Muscle layer of duodenum (tissue), 2 donors: ENCODE results near the gene PTPN6.

Experiments
- H3K27ac ChIP-seq: one replicate; pipeline ENCODE4 v1.7.0; 2013; ENCODE audit warnings: mild to moderate bottlenecking, low read length
- H3K27me3 ChIP-seq: one replicate; pipeline ENCODE4 v1.7.0; 2013; ENCODE audit warnings: low read depth, mild to moderate bottlenecking, control low read depth, low read length
- H3K36me3 ChIP-seq, 2 donors: one replicate each; pipeline ENCODE4 v1.7.0; 2013; ENCODE audit warnings: low read length in 2 of 2, control low read depth in 1 of 2, mild to moderate bottlenecking in 1 of 2; ENCODE audit not compliant: insufficient read depth in 2 of 2, control insufficient read depth in 1 of 2
- H3K4me1 ChIP-seq, 2 donors: one replicate each; pipeline ENCODE4 v1.7.0; 2013; ENCODE audit warnings: low read length in 2 of 2, mild to moderate bottlenecking in 2 of 2, control low read depth in 1 of 2, moderate library complexity in 1 of 2; ENCODE audit not compliant: insufficient read depth in 2 of 2, control insufficient read depth in 1 of 2
- H3K4me3 ChIP-seq, 2 donors: one replicate each; pipeline ENCODE4 v1.7.0; 2013; ENCODE audit warnings: low read length in 2 of 2, low read depth in 1 of 2, mild to moderate bottlenecking in 1 of 2
- H3K9me3 ChIP-seq, 2 donors: one replicate each; pipeline ENCODE4 v1.7.0; 2013; ENCODE audit warnings: low read length in 2 of 2, control low read depth in 1 of 2, mild to moderate bottlenecking in 1 of 2; ENCODE audit not compliant: control insufficient read depth in 1 of 2
- donor health status: healthy.

The PTPN6 gene

DNA sequence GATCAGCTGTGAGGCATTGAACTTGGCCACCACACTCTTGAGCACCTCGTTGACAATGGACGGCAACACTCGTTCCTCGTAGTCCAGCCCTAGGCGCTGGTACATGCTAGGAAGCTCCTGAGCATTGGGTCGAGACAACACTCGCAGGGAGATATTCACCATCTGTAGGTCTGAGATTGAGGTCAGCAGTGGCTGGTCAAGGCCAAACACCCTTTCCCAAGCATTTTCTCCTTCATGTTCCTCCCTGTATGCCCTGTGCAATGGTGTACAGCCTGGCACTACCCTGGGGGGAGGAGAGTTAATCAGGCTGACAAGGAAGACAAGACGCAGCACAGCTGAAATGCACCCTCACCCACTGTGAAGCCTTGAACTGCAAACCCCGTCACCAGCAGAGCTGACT lies 17.3 kb downstream of the PTPN6 start:
- Histone ChIP-seq H3K4me1 (peaks cover 14 to 41% of the 10 kb centered on the region in 2 donors), H3K4me3 (peak overlapping the region in 1 of 2 donors; percentile 82), H3K9me3 (no peaks in the 10 kb centered on the region), H3K27me3 (no peaks in the 10 kb centered on the region), H3K27ac (no peak overlapping the region), H3K36me3 (peaks cover 34 to 42% of the 10 kb centered on the region in 2 donors)

- peaks cover 43 to 54% of the 10 kb centered on the region in 2 donors for H3K36me3 ChIP-seq
Measured at GRCh38 chr12:6970096-6970527, 19.0 kb downstream of the PTPN6 start.

GRCh38 chr12:6974180-6974579 lies 23.0 kb downstream of the PTPN6 start:
- Histone ChIP-seq H3K9me3 (no peaks in the 10 kb centered on the region), H3K4me3 (no peak overlapping the region), H3K27ac (no peak overlapping the region), H3K27me3 (no peaks in the 10 kb centered on the region), H3K36me3 (peaks cover 43 to 53% of the 10 kb centered on the region in 2 donors), H3K4me1 (peaks cover 10 to 20% of the 10 kb centered on the region in 2 donors)

More at GRCh38 chr12:6970096-6970527, 19.0 kb downstream of the PTPN6 start:
- H3K27ac ChIP-seq = peak overlapping the region; percentile 97
- no peaks in the 10 kb centered on the region for H3K9me3 ChIP-seq
- H3K27me3 ChIP-seq = no peaks in the 10 kb centered on the region
- H3K4me1 ChIP-seq = peaks cover 14 to 30% of the 10 kb centered on the region in 2 donors
- peak overlapping the region; percentile 82 to 100 for H3K4me3 ChIP-seq

GRCh38 chr12:6975297-6976032 lies 24.3 kb downstream of the PTPN6 start:
- Histone ChIP-seq H3K27me3 (no peaks in the 10 kb centered on the region), H3K27ac (no peak overlapping the region), H3K36me3 (peaks cover 49 to 63% of the 10 kb centered on the region in 2 donors), H3K4me1 (peaks cover 7 to 10% of the 10 kb centered on the region in 2 donors), H3K4me3 (no peak overlapping the region), H3K9me3 (no peaks in the 10 kb centered on the region)

GRCh38 chr12:6977653-6978052 lies 26.5 kb downstream of the PTPN6 start:
- no peaks in the 10 kb centered on the region for H3K4me1 ChIP-seq
- no peaks in the 10 kb centered on the region for H3K9me3 ChIP-seq
- no peaks in the 10 kb centered on the region for H3K27me3 ChIP-seq
- H3K27ac ChIP-seq = no peak overlapping the region
- no peak overlapping the region for H3K4me3 ChIP-seq
- H3K36me3 ChIP-seq = peaks cover 66 to 84% of the 10 kb centered on the region in 2 donors

- Histone ChIP-seq H3K4me1 (no peaks in the 10 kb centered on the region), H3K36me3 (peaks cover 67 to 86% of the 10 kb centered on the region in 2 donors), H3K27ac (no peak overlapping the region), H3K4me3 (no peak overlapping the region), H3K27me3 (no peaks in the 10 kb centered on the region), H3K9me3 (no peaks in the 10 kb centered on the region)
Measured at GRCh38 chr12:6978188-6978587, 27.0 kb downstream of the PTPN6 start.

- no peak overlapping the region for H3K4me3 ChIP-seq
- H3K36me3 ChIP-seq = peaks cover 71 to 88% of the 10 kb centered on the region in 2 donors
- no peaks in the 10 kb centered on the region for H3K27me3 ChIP-seq
- no peaks in the 10 kb centered on the region for H3K9me3 ChIP-seq
- no peak overlapping the region for H3K27ac ChIP-seq
- no peaks in the 10 kb centered on the region for H3K4me1 ChIP-seq
Measured at GRCh38 chr12:6978611-6979011, 27.5 kb downstream of the PTPN6 start.

DNA sequence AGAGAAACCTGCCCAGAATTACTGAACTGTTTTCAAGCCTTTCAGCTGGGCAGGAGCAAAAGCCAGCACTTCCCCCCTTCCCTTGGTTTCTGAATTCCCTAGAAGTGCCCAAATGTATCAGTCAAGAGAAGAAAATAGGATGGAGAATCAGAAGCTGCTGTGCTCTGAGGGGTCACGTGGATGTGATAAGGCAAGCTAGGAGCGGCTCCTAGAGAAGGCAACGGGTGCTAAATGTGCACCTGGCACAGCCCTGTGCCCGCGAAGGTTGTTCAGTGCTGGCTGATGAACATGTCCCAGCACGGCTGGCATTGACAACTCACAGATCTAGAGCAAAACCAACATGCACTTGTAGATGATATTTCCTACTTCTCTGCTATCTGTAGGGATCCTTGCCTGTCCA lies 27.9 kb downstream of the PTPN6 start:
- Histone ChIP-seq H3K36me3 (peaks cover 73 to 87% of the 10 kb centered on the region in 2 donors), H3K9me3 (no peaks in the 10 kb centered on the region), H3K4me1 (no peaks in the 10 kb centered on the region), H3K27me3 (no peaks in the 10 kb centered on the region), H3K27ac (no peak overlapping the region), H3K4me3 (no peak overlapping the region)

- Histone ChIP-seq H3K27me3 (no peaks in the 10 kb centered on the region), H3K4me3 (no peak overlapping the region), H3K4me1 (no peaks in the 10 kb centered on the region), H3K9me3 (no peaks in the 10 kb centered on the region), H3K27ac (no peak overlapping the region), H3K36me3 (peaks cover 73 to 83% of the 10 kb centered on the region in 2 donors)
Measured at GRCh38 chr12:6979453-6979852, 28.3 kb downstream of the PTPN6 start.

- Histone ChIP-seq H3K4me1 (no peaks in the 10 kb centered on the region), H3K36me3 (peaks cover 70 to 80% of the 10 kb centered on the region in 2 donors), H3K4me3 (no peak overlapping the region), H3K27ac (no peak overlapping the region), H3K27me3 (no peaks in the 10 kb centered on the region), H3K9me3 (no peaks in the 10 kb centered on the region)
Measured at GRCh38 chr12:6980075-6980474, 28.9 kb downstream of the PTPN6 start.

DNA sequence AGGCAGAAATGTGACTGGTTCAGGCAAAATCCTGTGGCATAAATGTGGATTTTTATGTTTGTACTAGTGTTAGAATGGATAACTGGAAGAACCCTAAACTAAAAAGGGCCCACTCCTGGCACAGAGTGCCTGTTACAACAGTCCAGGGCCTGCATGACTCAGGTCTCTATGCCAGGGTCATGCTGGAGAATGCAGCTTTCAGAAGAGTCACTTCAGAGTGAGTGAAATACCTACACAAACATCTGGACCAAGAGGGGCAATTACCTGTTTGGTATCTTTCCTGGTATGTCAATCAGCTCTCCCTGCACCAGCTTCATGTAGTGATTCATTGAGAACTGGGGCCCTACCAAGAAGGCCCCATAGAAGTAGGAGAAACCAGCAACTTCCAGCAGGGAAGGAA lies 29.6 kb downstream of the PTPN6 start:
- Histone ChIP-seq H3K27ac (no peak overlapping the region), H3K9me3 (no peaks in the 10 kb centered on the region), H3K27me3 (no peaks in the 10 kb centered on the region), H3K36me3 (peaks cover 63 to 73% of the 10 kb centered on the region in 2 donors), H3K4me1 (no peaks in the 10 kb centered on the region), H3K4me3 (no peak overlapping the region)
